GM18520 (cell line): Measurements from ENCODE around the gene GHRH.

Source experiments
- ATAC-seq: cut with Tn5 transposase; IDR thresholded peaks from one replicate; pipeline ENCODE4 v1.9.1; 2021; ENCODE audit not compliant: unreplicated experiment

The GHRH gene

DNA sequence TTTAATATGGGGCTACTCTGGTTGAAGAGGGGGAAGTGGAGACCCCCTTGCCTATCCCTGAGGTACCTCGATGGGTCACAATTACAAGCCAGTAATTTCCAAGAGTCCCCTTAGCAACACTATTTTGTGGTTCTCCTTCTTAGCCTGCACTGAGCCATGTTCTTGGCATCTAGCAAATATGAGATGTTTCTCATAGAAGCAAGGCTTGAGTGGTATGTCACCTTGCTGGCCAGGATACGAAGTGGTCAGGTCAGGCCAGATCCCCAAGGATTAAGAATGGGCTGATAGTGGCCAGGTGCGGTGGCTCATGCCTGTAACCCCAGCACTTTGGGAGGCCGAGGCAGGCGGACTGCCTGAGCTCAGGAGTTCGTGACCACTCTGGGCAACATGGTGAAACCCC is 2.1 kb upstream of the GHRH start:
- ATAC-seq: no peak

DNA sequence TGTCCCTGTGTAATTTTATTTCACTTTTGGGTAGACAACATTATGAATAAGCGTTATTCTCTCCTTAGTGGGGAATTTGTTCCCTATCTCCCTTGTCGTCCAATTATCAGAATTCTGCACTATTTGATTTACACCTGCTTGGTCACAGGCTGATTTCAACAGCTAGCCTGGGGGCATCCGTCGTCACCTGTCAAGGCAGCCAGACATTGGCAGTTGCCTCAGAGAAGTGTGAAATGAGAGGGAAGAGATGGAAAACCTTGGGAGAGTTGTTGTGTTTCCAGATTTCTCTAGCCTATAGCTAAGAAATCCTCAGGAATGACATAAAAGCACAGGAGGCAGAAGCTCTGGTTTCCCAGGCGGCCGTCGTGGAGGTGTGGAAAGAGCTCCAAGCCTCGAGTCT is 891 bp upstream of the GHRH start:
- no peak for ATAC-seq

DNA sequence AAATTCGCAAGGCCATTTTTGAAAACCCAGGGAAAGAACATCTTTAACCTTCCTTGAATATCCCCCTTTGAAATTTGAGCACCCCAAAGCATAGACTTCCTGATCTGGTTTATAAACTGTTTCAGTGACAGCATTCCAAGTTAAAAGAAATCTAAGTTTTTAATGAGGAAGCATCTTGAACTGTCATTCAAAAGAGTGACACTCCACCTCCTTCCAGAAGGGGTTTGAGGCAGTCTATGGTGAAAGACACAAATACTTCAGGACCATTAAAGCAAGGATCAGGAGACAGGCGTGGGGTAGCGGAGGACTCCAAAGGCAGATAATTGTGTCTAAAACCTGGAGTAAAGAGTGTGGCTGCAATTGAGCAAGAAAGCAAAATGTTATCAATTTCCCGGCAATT is 691 bp downstream of the GHRH start:
- no peak for ATAC-seq

DNA sequence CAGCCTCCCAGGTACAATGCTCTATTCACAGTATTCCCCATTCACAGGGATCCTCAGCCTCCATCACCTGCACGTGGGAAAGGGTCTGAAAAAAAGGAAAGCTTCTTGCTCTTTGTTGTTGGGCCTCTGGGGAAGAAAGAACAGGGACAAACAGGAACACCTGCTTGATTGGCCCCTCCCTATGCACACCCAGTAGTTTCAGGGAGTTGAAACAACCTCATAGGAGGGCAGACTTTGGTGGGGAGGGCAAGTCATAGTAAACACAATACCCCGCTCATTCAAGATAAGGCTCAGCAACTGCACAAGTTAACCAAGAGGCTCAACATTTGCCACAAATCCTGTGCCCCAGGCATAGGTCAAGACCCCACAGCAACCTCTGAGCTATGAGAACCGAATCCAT is 1.7 kb downstream of the GHRH start:
- no peak for ATAC-seq

DNA sequence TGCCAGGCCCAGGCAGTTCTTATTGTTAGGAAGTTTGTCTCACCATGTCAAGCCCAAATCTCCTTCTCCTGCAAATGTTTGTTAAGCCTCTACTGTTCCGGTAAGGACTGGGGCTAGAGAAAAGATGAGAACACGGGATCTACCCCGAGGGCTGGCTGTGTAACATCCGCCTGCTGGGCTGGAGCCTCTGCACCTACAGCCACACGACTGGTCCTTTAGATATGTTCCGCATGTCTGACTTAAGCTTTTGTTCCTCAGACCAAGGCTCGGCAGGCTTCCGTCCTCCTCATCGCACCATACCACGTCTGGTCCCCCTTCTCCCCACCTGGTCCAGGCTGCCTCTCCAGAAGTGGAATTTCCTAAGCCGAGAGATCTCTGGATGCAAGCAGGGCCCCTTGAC is 2.6 kb downstream of the GHRH start:
- ATAC-seq: no peak

DNA sequence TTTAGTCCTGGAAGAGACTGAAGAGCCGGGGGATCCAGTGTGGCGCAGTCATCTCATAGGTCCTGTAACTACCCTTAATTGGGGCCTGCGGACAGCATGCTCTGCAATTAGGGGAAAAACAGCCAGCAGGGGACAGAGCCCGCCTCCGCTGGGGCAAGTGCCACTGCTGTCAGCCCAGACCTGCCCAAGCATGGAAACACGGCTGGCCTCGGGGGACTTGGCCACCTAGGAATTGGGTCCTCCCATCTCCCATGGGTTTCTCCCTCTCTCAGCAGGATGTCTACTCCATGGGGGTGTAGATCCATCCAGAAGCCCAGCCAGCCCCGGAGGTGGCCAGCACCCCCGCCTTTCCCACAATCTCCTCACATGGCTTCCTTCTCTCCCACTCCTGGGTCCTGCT is 3.6 kb downstream of the GHRH start:
- no peak for ATAC-seq

DNA sequence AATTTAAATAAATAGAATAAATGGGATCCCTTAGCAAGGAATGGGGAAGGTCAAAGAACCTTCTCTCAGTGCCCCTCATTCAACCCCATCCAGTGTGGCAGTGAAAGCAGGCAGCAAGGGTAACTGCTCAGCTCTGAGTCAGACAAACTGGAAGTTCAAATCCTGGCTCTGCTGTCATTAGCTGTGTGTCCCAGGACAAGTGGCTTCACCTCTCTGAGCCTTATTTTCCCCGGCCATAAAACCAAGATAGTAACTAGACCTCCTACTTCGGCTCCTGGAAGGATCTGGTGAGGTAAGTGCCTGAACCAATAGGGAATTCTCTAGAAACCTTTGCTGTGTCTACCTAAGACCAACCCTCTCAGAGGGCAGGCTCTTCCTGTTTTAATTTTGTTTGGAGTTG is 4.1 kb downstream of the GHRH start:
- ATAC-seq: no peak

DNA sequence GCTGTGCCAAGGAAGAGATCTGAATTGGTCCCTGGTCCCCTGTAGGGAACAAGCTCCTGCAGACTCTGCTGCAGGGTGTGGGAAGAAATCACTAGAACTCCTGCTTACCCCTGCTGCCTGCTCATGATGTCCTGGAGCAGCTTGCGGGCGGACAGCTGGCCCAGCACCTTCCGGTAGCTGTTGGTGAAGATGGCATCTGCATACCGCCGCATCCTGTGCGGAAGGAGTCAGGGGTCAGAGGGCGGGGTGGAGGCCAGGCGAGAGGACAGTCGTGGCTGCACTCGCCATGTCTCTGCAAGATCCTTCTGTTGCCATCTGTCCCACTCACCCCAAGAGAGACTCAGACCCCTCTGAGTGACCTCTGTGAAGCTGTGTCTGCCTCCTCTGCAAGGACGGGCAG is 5.3 kb downstream of the GHRH start:
- ATAC-seq: no peak

DNA sequence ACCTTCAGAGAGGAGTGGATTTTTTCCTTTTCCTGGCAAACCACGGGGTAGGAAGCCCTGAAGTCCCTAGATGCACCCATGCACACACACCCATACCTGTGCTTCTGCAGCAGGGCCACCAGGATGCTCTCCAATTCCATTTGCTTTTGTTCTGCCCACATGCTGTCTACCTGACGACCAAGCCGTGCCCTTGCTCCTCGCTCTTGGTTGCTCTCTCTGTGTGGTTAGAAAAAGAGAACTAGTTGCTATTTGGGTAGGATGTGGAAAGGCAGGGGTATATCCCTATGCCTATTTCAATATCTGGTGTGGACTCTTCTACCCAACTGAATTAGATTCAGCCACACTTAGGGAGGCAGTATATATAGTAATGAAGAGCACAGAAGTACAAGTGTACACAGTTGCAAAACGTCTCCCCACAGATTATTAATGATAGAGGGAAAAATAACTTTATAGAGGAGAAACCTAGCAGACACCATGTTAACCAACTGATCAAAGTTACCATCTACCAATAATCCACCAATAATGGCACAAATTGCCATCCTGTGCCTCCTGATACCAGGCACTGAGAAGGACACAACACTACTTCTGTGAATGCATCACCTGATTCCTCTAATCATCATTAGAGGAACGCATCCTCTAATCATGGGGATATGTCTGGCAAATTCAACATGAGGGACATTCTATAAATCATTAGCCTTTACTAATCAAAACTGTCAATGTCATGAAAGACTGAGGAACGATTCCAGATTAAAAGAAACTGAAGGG is 7.3 kb downstream of the GHRH start:
- ATAC-seq: no peak

DNA sequence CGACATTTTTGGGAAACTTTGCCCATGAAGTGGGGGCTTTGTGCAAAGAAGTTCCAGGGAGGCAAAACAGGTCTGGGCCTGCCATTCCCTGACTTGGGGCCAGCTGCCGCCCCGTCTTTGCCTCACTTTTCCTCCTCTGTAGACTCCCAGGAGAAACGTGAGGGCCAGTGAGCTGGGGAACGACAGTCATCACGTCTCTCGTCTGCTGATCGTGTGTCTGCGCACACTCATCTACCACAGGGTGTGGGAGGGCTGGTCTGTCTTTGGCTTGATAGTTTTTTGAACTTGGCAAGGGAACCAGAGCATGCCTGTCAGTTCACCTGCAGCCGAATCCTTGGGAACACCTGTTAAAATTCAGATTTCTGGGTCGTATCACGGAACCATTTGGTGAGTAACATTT is 8.5 kb downstream of the GHRH start:
- ATAC-seq: no peak

DNA sequence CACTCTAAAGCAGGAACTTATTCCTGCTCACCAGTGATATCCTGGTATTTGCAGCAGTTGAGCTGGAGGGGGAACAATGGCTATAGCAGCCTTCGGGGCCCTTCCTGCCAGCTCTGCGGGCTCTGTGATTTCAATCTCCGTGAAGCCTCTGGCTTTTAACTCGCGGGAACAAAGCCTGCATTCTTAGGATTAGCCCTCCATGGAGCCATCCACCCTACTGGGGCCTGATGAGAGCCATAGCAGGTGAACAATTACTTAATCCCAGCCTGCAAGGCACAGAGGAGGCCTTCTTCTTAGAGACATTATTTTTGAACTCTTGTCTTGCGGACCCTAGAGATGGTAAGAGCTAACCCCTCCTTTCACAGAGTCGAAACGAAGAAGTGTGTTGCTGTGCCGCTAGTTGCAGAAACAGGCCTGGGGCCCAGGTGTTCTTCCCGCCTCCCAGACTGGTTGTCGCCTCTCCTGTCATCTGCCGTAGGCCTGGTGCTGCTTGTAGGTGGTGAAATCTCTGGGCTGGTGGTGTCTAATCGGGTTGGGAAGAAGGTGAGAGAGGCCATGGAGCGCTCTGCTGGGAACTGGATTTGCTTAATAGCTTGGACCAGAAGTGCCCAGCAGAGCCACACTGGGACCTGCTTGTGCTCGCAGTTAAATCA is 9.7 kb downstream of the GHRH start:
- no peak for ATAC-seq

DNA sequence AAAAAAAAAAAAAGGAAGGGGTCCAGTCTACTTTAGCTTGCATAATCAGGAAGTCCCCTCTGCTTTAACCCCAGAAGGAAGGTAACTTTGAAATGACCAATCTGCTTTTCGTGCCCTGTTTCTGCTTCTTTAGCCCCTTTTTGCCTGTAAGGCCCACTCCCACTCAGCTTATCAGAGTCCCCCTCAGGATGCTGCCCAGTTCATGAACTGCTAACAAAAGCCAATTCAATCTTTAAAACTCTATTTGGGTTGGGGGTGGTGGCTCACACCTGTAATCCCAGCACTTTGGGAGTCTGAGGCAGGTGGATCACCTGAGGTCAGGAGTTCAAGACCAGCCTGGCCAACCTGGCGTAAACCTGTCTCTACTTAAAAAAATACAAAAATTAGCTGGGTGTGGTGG is 12.3 kb downstream of the GHRH start:
- no peak for ATAC-seq

DNA sequence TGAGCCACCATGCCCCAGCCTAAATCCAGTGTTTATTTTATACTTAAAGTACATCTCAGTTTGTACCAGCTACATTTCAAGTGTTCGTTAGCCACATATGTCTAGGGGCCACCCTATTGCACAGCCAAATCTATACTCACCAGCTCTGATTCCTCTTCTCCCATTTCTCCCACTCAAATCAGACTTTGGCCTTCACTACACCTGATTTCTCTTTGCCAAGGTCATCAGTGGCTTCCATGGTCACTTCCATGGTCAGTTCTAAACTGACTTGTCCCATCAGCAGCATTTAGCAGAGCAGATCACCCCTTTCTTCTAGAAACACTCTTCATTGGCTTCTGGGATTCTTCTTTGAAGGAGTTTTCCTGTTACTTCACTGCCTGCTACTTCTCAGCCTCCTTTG is 14.1 kb downstream of the GHRH start:
- ATAC-seq: no peak

DNA sequence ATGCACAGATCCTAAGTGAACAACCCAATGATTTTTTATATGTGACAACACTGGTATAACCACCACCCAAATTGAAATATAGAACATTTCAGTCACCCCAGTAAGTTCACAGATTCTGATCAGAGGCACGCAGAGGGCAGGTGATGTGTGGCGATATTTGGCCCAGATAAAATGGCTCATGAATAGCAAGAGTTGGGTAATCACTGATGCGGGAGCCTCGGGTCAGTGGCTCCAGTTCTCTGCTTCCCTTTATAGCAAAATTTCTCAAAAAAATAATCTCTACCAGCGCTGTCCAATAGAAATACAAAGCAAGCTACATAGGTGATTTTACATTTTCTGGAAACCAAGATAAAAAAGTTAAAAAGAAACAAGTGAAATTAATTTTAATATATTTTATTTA is 14.9 kb downstream of the GHRH start:
- ATAC-seq: no peak

DNA sequence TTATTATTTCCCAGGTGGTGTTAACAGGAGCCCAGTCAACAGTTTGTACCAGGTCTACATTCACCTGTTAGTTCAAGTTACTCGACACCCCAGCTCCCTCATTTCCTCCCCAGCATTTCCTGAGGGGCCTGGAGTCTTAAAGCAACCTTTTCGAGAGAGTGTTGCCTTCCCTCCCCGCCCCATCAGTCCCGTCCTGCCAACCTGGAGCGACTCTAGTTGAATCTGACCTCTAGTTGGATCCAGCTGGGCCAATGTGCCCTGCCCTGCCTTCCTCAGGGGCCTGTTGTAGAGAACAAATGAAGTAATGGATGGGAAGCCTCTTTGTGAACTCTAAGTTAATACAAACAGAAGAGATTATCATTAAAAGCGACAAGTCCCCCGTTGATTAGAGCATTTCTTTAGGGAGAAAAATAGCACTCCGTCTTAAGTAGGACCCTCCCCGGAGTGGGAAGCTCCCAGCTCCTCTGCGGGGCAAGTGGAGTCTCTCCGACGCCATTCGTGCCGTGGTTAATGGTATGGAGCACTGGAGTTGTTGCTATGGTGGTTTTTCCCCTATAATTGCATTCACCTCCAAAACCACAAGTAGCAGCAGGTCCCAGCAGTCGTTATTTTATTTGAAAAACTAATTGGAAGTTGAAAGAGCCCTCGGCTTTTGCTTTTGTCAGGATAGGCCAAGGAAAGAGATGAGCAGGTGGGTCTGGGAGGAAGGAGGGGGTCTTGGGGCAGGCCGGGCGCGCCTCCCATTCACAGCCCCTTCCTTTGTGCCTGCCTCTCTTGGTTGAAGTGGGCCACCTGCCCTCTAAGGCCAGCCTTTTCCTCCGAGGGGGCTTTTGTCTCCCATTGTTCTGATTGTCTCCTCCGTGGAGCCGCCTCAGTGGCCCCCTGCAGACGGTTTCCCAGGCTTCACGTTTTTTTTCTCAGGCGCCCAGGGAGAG is 16.1 kb downstream of the GHRH start:
- ATAC-seq: no peak

DNA sequence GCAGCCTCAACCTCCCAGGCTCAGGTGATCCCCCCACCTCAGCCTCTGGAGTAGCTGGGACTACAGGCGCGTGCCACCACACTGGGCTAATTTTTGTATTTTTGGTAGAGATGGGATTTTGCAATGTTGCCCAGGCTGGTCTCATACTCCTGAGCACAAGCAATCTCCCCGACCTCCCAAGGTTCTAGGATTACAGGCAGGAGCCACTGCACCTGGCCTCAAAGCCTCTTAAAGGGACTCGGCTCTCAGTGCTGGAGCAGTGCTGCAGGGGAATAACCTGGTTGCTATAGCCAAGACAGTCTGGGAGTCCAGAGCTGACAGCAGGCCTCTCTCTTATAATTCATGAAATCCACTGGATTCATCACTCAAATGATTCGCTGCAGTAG is 17.0 kb downstream of the GHRH start:
- ATAC-seq: no peak

DNA sequence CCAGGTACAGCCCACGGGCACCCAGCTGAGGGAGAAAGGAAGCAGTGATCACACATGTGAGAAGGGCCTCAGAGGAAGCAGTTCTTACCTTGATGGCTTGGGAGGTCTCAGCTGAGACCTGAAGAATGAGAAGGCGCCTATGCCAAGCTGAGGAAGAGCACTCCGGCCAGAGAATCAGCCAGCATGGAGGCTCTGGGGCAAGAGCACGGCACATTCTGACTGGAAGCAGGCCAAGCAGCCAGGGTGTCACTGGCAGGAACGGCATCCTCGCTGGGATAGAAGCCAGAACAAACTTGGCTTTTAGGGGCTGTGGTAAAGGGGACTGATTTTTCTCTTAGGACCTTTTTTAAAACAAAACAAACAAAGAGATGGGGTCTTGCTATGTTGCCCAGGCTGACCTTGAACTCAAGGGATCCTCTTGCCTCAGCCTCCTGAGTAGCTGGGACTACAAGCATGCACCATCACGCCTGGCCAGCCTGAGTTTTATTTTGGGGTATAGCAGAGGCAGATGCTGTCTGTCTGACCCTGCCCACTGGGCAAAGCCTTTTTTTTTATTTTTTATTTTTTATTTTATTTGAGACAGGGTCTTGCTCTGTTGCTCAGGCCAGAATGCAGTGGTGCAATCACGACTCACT is 17.6 kb downstream of the GHRH start:
- no peak for ATAC-seq

DNA sequence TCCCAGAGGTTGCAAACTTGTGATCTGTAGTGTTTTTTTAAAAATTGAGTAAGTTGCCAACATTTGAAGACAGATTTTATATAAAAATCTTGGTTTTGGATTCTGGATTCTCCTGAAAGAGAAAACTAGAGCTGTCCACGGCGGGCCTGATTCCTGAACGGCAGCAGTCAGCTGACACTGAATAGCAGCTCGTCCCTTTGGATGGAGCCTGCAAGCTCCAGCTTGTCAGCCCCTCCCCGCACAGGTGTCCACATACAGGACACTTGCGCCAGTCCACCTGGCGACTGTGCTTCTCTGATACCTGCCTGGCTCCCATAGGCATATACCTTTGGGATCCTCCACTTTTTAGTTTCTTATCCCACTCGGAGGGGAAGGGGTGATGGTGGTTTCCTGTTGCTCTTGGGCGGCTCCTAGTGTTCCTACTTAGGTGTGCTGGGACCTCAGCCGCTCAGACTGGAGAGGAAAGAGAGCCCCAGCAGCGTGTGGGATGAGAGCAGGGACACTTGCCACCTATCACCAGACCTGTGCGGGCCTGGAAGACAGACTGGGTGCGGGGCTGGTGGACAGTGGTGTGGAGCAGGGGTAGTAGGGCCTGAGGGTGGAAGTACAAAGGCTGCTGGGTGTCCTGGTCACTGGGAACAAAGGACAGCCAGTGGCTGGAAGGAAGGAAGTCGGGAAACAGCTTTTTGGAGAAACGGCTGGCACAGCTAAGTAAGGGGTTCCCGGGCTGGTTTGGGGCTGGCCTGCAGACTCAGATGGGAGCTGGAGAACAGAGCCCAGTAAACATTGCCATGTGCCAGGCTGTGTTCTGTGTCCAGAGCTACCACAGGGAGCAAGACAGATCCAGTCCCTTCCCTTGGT is 18.3 kb downstream of the GHRH start:
- no peak for ATAC-seq

DNA sequence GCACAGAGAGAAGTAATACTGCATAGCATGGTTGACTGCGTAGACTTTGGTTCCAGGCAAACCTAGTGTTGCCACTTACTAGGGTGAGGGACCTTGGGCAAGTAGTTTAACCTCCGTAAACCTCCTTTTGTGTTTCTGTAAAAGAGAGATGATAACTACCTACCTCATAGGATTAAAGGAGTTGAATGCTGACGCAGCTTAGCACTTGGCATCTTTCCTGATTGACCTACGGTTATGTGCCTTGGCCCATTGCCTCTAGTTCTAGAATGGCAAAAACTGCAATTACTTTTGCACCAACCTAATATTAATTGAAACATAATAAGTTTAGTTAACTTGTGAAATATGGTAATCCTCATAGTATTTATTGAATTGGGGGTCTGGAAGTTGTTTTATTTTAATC is 19.1 kb downstream of the GHRH start:
- ATAC-seq: no peak

DNA sequence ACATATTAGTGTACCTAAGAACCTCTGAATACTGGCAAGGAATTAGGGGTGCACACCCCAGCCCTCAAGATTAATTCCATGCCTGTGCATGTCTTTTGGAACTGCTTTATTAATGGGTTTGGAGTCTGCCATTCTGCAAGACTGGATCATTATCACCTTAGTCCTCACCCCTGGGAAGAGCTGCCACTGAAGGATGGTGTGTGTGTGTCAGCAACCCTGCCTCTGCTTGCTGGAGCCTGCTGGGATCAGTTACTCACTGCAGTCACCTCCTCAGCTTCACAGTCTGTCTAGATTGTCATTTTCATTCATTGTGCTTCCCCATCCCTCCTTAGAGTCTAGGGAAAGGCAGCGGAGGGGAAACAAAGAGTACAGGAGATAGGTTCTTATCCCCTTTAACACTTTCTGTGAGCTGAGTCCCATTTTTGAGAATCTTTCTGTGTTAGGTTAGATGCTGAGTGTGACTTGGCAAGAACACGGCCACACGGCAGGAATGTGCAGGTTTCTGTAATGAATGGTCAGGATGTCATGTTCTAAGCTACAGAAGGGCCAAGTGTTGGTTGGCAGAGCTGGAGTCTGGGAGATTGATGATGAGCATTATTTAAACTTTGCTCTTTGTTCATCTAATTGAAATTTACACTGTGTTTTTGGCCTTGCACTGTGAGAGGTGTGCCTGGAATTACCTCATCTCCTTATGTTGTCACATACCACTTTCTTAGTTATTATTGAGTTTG is 21.1 kb downstream of the GHRH start:
- ATAC-seq: no peak
